Esophagus muscularis mucosa (tissue), 4 donors: ENCODE results near the gene CTDP1. TPM values are rescaled to one million over a fixed set of nuclear protein-coding genes. Genes with fewer than 3 reads are reported as not detected.
"Not testable (repeated sequence)": the region's sequence is repeated elsewhere in the genome, so short reads cannot be mapped to it uniquely, and the experiment has no call there.

Source experiments
- DNase-seq: peaks from one replicate; pipeline ENCODE4 v3.0.0-alpha.2; 2017; ENCODE audit errors: extremely low spot score
- H3K27ac ChIP-seq, 4 donors: fragments of 200-600 bp; sonication (generic); replicated peaks in 1 of 4; 1 replicate in 3 of 4; 2 replicates in 1 of 4; pipeline ENCODE4 v1.5.1; 2016 to 2019; ENCODE audit warnings: mild to moderate bottlenecking in 1 of 4
- H3K27me3 ChIP-seq, 4 donors: fragments of 200-600 bp; sonication (generic); one replicate each; pipeline versions ENCODE4 v1.5.1 to v1.6.0; 2016 to 2019
- H3K36me3 ChIP-seq, 4 donors: fragments of 200-600 bp; sonication (generic); one replicate each; pipeline ENCODE4 v1.5.1; 2016 to 2019
- H3K4me1 ChIP-seq, 4 donors: fragments of 200-600 bp; sonication (generic); one replicate each; pipeline ENCODE4 v1.5.1; 2016 to 2019
- H3K4me3 ChIP-seq, 4 donors: fragments of 200-600 bp; sonication (generic); 1 replicate in 2 of 4; 2 replicates in 2 of 4; pipeline ENCODE4 v1.5.1; 2016 to 2019; ENCODE audit warnings: mild to moderate bottlenecking in 4 of 4, moderate library complexity in 1 of 4
- H3K9me3 ChIP-seq, 4 donors: fragments of 200-600 bp; sonication (generic); 1 replicate in 3 of 4; 2 replicates in 1 of 4; pipeline ENCODE4 v1.5.1; 2016 to 2019
- EP300 ChIP-seq: sonication (generic); formaldehyde crosslinking; IDR thresholded peaks from one replicate; pipeline ENCODE4 v1.6.1; 2017; ENCODE audit warnings: antibody characterized with exemption
- POLR2A ChIP-seq: fragments of 450-650 bp; IDR thresholded peaks from one replicate; pipeline ENCODE4 v1.6.1; 2017; ENCODE audit warnings: antibody characterized with exemption, moderate library complexity, mild to moderate bottlenecking, low read depth
- POLR2AphosphoS5 ChIP-seq, 2 donors: sonication (generic); formaldehyde crosslinking; IDR thresholded peaks; one replicate each; pipeline ENCODE4 v1.6.1; 2017; ENCODE audit warnings: antibody characterized with exemption in 2 of 2
- WGBS: methylation state at CpG from one replicate; pipeline ENCODE4 v1.1.5; 2018; 5-methylcytosine and 5-hydroxymethylcytosine counted together
- intact Hi-C: fragments of 100-400 bp; cut with DNase I; formaldehyde crosslinking; loops from one replicate; pipeline ENCODE4 v1.15.1; 2023
- total RNA-seq, 4 donors: library from RNA; depleted of rRNA; stranded (reverse); fragments of >200 nt; gene quantifications; one replicate each; pipeline versions ENCODE4 v1.1.0 to v1.2.1, GENCODE V29; 2016
- TF ChIP-seq, protein P1 (sequence below), 3 experiments: fragments of 200-600 bp in 2 of 3; fragments of 450-650 bp in 1 of 3; sonication (generic) in 2 of 3; IDR thresholded peaks; one replicate each; pipeline ENCODE4 v1.5.1; 2017 to 2019; ENCODE audit warnings: antibody characterized with exemption in 3 of 3, mild to moderate bottlenecking in 2 of 3, moderate library complexity in 1 of 3

CTDP1 gene
- total RNA-seq, 4 donors from 2014 or later, result 22.0 to 28.5 (median 24.5) TPM

DNA sequence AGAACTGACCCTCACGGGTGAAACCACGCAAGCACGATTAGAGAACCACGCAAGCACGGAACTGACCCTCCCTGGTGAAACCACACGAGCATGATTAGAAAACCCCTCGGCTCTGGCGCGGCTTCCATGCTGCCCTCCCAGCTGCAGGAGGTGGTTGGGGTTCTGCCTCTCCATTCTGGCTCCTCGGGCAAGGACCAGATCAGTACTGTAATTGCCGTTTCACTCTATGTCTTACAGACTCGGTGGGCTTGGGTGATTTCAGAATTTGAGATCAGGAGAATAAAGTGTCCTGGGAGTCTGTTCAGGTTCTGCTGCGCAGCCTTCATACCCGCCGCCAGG, 59.8 kb downstream of the CTDP1 start:
- TF ChIP-seq POLR2A (no peak), EP300 (no peak), POLR2AphosphoS5 (IDR thresholded peaks at IDR 0.05) (no peak)
- TF ChIP-seq, protein P1, sequence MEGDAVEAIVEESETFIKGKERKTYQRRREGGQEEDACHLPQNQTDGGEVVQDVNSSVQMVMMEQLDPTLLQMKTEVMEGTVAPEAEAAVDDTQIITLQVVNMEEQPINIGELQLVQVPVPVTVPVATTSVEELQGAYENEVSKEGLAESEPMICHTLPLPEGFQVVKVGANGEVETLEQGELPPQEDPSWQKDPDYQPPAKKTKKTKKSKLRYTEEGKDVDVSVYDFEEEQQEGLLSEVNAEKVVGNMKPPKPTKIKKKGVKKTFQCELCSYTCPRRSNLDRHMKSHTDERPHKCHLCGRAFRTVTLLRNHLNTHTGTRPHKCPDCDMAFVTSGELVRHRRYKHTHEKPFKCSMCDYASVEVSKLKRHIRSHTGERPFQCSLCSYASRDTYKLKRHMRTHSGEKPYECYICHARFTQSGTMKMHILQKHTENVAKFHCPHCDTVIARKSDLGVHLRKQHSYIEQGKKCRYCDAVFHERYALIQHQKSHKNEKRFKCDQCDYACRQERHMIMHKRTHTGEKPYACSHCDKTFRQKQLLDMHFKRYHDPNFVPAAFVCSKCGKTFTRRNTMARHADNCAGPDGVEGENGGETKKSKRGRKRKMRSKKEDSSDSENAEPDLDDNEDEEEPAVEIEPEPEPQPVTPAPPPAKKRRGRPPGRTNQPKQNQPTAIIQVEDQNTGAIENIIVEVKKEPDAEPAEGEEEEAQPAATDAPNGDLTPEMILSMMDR (IDR thresholded peaks at IDR 0.05), result no peak
- Histone ChIP-seq H3K4me3 (no peak overlapping the region), H3K27me3 (no peaks in the 10 kb centered on the region), H3K4me1 (no peaks in the 10 kb centered on the region), H3K36me3 (peaks cover 31 to 89% (median 81%) of the 10 kb centered on the region in 4 donors), H3K9me3 (no peaks in the 10 kb centered on the region), H3K27ac (no peak overlapping the region)
- no peak for DNase-seq
- intact Hi-C loops, result no loop called here
- 95% methylated on average over 15 of the region's 15 CpGs for WGBS

DNA sequence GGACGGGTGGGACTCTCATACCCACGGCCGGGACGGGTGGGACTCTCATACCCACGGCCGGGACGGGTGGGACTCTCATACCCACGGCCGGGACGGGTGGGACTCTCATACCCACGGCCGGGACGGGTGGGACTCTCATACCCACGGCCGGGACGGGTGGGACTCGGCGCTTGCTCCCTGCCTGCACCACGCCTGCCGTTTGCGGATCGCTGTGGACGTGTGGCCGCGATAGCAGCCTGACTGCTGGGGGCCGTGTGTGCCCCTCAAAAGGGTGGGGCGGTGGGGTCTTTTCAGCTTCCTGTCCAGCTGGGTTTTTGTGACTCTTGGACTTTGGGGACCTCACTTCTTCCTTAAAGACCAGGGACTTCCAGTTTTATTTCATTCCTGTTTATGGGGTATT, 60.4 kb downstream of the CTDP1 start:
- H3K9me3 ChIP-seq, H3K4me1 ChIP-seq, H3K4me3 ChIP-seq, DNase-seq, intact Hi-C loops, H3K27ac ChIP-seq, H3K27me3 ChIP-seq: not testable (repeated sequence)
- H3K36me3 ChIP-seq, result peaks cover 29 to 90% (median 77%) of the 10 kb centered on the region in 4 donors
- WGBS, result 100% methylated on average over 2 of the region's 27 CpGs

DNA sequence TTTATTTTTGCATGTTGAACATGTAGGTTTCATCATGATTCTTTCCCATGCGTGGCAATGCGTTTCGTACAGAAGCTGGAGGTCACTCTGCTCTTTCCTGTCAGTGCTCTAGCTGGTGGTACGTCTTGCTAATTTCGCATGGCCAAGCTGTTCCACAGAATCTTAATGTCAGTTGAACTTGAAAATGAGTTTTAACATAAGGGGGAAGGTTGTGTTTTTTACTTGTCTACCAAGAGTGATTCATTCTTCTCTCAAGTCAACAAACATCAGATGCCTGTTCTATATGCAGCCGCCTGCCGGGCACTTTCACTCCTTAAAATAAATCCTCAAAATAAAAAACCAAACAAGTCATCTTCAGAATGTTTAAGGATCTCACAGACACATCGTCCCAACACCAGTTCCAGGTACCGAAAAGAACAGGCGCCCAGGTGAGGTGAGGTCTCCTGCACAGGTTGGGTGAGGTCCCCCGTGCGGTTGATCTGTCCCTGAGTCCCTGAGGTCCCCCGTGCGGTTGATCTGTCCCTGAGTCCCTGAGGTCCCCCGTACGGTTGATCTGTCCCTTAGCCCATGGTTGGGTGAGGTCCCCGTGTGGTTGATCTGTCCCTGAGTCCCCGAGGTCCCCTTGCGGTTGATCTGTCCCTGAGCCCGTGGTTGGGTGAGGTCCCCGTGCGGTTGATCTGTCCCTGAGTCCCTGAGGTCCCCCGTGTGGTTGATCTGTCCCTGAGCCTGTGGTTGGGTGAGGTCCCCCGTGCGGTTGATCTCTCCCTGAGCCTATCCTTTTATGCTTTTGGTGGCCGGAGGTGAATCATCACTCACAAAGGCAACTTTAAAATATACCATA, 61.1 kb downstream of the CTDP1 start:
- Histone ChIP-seq H3K27ac (no peak overlapping the region), H3K4me3 (no peak overlapping the region), H3K9me3 (no peaks in the 10 kb centered on the region), H3K36me3 (peaks cover 22 to 83% (median 70%) of the 10 kb centered on the region in 4 donors), H3K4me1 (no peaks in the 10 kb centered on the region), H3K27me3 (no peaks in the 10 kb centered on the region)
- WGBS, result 93% methylated on average over 25 of the region's 26 CpGs
- no peak for DNase-seq
- TF ChIP-seq EP300 (no peak), POLR2AphosphoS5 (IDR thresholded peaks at IDR 0.05) (no peak), POLR2A (no peak)
- TF ChIP-seq, protein P1 (IDR thresholded peaks at IDR 0.05), result no peak
- intact Hi-C loops, result no loop called here

DNA sequence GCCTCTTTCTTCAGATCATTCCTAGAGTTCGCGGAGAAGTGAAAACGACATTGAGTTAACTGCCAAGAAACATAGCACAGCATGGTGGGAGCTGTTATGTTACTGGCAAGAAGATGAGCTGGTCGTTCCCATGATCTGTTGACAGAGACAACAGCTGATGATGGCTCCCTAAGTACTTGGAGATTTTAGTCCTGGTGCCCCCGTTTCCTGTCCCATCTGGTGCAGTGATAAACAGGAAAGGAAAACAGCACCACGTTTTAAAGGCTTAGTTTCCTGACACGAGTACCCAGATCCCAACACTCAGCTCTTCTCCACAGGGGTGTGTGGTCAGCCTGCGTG, 61.7 kb downstream of the CTDP1 start:
- no peaks in the 10 kb centered on the region for H3K9me3 ChIP-seq
- H3K27me3 ChIP-seq, result no peaks in the 10 kb centered on the region
- H3K27ac ChIP-seq, result no peak overlapping the region
- no peak overlapping the region for H3K4me3 ChIP-seq
- TF ChIP-seq POLR2AphosphoS5 (IDR thresholded peaks at IDR 0.05) (no peak), POLR2A (no peak), EP300 (no peak)
- TF ChIP-seq, protein P1 (IDR thresholded peaks at IDR 0.05), result no peak
- 87% methylated on average over 8 of the region's 8 CpGs for WGBS
- H3K36me3 ChIP-seq, result peaks cover 18 to 79% (median 65%) of the 10 kb centered on the region in 4 donors
- intact Hi-C loops, result no loop called here
- DNase-seq, result no peak
- no peaks in the 10 kb centered on the region for H3K4me1 ChIP-seq

DNA sequence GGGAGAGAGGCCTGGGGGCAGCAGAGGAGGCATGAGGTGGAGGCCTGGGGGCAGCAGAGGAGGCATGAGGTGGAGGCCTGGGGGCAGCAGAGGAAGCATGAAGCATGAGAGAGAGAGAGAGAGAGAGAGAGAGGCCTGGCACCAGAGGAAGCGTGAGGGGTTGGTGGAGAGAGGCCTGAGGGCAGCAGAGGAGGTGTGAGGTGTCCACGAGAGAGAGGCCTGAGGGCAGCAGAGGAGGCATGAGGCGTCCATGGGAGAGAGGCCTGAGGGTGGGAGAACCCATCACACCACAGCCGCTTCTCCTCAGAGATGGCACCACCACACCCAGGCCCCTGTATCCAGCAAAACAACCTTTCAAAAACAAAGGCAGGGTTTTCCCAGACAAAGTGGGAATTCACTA, 62.5 kb downstream of the CTDP1 start:
- Histone ChIP-seq H3K4me3 (no peak overlapping the region), H3K4me1 (no peaks in the 10 kb centered on the region), H3K27ac (no peak overlapping the region), H3K9me3 (no peaks in the 10 kb centered on the region), H3K27me3 (no peaks in the 10 kb centered on the region), H3K36me3 (peaks cover 11 to 79% (median 64%) of the 10 kb centered on the region in 4 donors)
- WGBS, result 93% methylated on average over 4 of the region's 4 CpGs
- TF ChIP-seq, protein P1 (IDR thresholded peaks at IDR 0.05), result no peak
- TF ChIP-seq EP300 (no peak), POLR2AphosphoS5 (IDR thresholded peaks at IDR 0.05) (no peak), POLR2A (no peak)
- intact Hi-C loops, result no loop called here
- DNase-seq, result no peak
